Astrocyte (in vitro differentiated cells and primary cell): ENCODE data around the gene GIGYF1. TPM values are rescaled to one million over a fixed set of nuclear protein-coding genes. Genes with fewer than 3 reads are reported as not detected.
"Not testable (repeated sequence)": the region's sequence is repeated elsewhere in the genome, so short reads cannot be mapped to it uniquely, and the experiment has no call there.

Experiments
- DNase-seq: peaks from one replicate; pipeline ENCODE4 v3.0.0-alpha.2; 2010; ENCODE audit warnings: low read depth
- FAIRE-seq: peaks from 2 replicates; lab custom pipeline; 2011; peaks lifted over from hg19 to GRCh38; lab: Jason Lieb, UNC
- H2AFZ ChIP-seq: 2 replicates; pipeline ENCODE4 v1.6.0; 2012; ENCODE audit warnings: low read depth, low read length, inconsistent platforms
- H3K27ac ChIP-seq: 2 replicates; pipeline ENCODE4 v1.5.1; 2011; ENCODE audit warnings: low read depth, low read length, inconsistent platforms
- H3K27me3 ChIP-seq: 2 replicates; pipeline ENCODE4 v1.6.0; 2011; ENCODE audit warnings: low read length, inconsistent platforms; ENCODE audit not compliant: insufficient read depth
- H3K36me3 ChIP-seq: 2 replicates; pipeline ENCODE4 v1.5.1; 2011; ENCODE audit warnings: low read length, inconsistent platforms; ENCODE audit not compliant: insufficient read depth
- H3K4me1 ChIP-seq: 2 replicates; pipeline ENCODE4 v1.5.1; 2011; ENCODE audit warnings: low read length, inconsistent platforms; ENCODE audit not compliant: insufficient read depth
- H3K4me2 ChIP-seq: 2 replicates; pipeline ENCODE4 v1.6.0; 2012; ENCODE audit warnings: low read length, inconsistent platforms
- H3K4me3 ChIP-seq: 2 replicates; pipeline ENCODE4 v1.5.1; 2011; ENCODE audit warnings: low read depth, mild to moderate bottlenecking, low read length, inconsistent platforms; ENCODE audit not compliant: insufficient read depth
- H3K79me2 ChIP-seq: 2 replicates; pipeline ENCODE4 v1.6.0; 2012; ENCODE audit warnings: mild to moderate bottlenecking, low read length, inconsistent platforms; ENCODE audit not compliant: insufficient read depth
- H3K9ac ChIP-seq: 2 replicates; pipeline ENCODE4 v1.6.0; 2012; ENCODE audit warnings: mild to moderate bottlenecking, low read length, inconsistent platforms
- H3K9me3 ChIP-seq: 2 replicates; pipeline ENCODE4 v1.5.1; 2012; ENCODE audit warnings: low read depth, mild to moderate bottlenecking, low read length, inconsistent platforms; ENCODE audit not compliant: insufficient read depth
- H4K20me1 ChIP-seq: 2 replicates; pipeline ENCODE4 v1.6.0; 2012; ENCODE audit warnings: low read length, inconsistent platforms; ENCODE audit not compliant: insufficient read depth
- H3K27ac Mint-ChIP-seq: one replicate; pipeline ENCODE4 v1.8.0; 2021; ENCODE audit warnings: mild to moderate bottlenecking, mixed read lengths; ENCODE audit not compliant: unreplicated experiment
- H3K27me3 Mint-ChIP-seq: one replicate; pipeline ENCODE4 v1.8.0; 2021; ENCODE audit warnings: low read depth, mixed read lengths; ENCODE audit not compliant: unreplicated experiment
- H3K36me3 Mint-ChIP-seq: one replicate; pipeline ENCODE4 v1.8.0; 2021; ENCODE audit warnings: low read depth, mixed read lengths; ENCODE audit not compliant: unreplicated experiment
- H3K4me1 Mint-ChIP-seq: one replicate; pipeline ENCODE4 v1.8.0; 2021; ENCODE audit warnings: low read depth, mixed read lengths; ENCODE audit not compliant: unreplicated experiment
- H3K4me3 Mint-ChIP-seq: one replicate; pipeline ENCODE4 v1.8.0; 2021; ENCODE audit warnings: mild to moderate bottlenecking, moderate library complexity, mixed read lengths; ENCODE audit not compliant: unreplicated experiment
- H3K9me3 Mint-ChIP-seq: one replicate; pipeline ENCODE4 v1.8.0; 2021; ENCODE audit warnings: mild to moderate bottlenecking, mixed read lengths; ENCODE audit not compliant: unreplicated experiment
- CTCF ChIP-seq: IDR thresholded peaks from 2 replicates; pipeline ENCODE4 v1.5.1; 2011; ENCODE audit warnings: low read depth, mild to moderate bottlenecking, inconsistent platforms, low read length, moderate library complexity; ENCODE audit not compliant: insufficient read depth
- EZH2 ChIP-seq: IDR thresholded peaks from 2 replicates; pipeline ENCODE4 v1.6.1; 2012; ENCODE audit warnings: mild to moderate bottlenecking, low read length, inconsistent platforms; ENCODE audit not compliant: insufficient read depth
- total RNA-seq: library from RNA; stranded (reverse); gene quantifications from 2 replicates; pipeline ENCODE4 v1.2.1, GENCODE V29; 2021

GIGYF1 gene
- total RNA-seq, 1 donor from 2014 or later = 23.2 TPM

GRCh38 chr7:100705320-100705752, 11.3 kb upstream of the GIGYF1 start:
- Histone ChIP-seq H3K79me2 (peaks cover 24% of the 10 kb centered on the region), H3K27ac (peak overlapping the region; percentile 73), H4K20me1 (peaks cover 9% of the 10 kb centered on the region), H3K9me3 (no peaks in the 10 kb centered on the region), H3K27me3 (peaks cover 11% of the 10 kb centered on the region), H3K4me1 (peaks cover 8% of the 10 kb centered on the region), H3K4me2 (peak overlapping the region; percentile 93), H3K36me3 (peaks cover 6% of the 10 kb centered on the region), H2AFZ (peak overlapping the region; percentile 97), H3K9ac (peak overlapping the region; percentile 97), H3K4me3 (peak overlapping the region; percentile 85)
- DNase-seq = peak; percentile 39
- peaks cover 2% of the 10 kb centered on the region for H3K27me3 Mint-ChIP-seq
- H3K4me3 Mint-ChIP-seq = peak overlapping the region; percentile 97
- FAIRE-seq = no peak
- H3K27ac Mint-ChIP-seq = no peak overlapping the region
- H3K9me3 Mint-ChIP-seq = no peaks in the 10 kb centered on the region
- H3K4me1 Mint-ChIP-seq = no peaks in the 10 kb centered on the region
- no peaks in the 10 kb centered on the region for H3K36me3 Mint-ChIP-seq
- TF ChIP-seq CTCF = peak; percentile 73
- TF ChIP-seq EZH2 = no peak

- H3K27me3 Mint-ChIP-seq, FAIRE-seq, H3K4me2 ChIP-seq, H3K9me3 ChIP-seq, H4K20me1 ChIP-seq, H3K79me2 ChIP-seq, H3K4me1 Mint-ChIP-seq, H3K27ac ChIP-seq, H3K27ac Mint-ChIP-seq, H3K36me3 Mint-ChIP-seq, H3K36me3 ChIP-seq, H3K4me3 Mint-ChIP-seq, H3K9me3 Mint-ChIP-seq, H2AFZ ChIP-seq, H3K9ac ChIP-seq, H3K4me1 ChIP-seq, DNase-seq, H3K4me3 ChIP-seq: not testable (repeated sequence)
- H3K27me3 ChIP-seq = peaks cover 14% of the 10 kb centered on the region
Observed at GRCh38 chr7:100701089-100701488, 7.0 kb upstream of the GIGYF1 start.

- Mint-ChIP-seq H3K4me3 (no peak overlapping the region), H3K27ac (no peak overlapping the region)
- FAIRE-seq = no peak
Observed at GRCh38 chr7:100699018-100699417, 5.0 kb upstream of the GIGYF1 start.

More at GRCh38 chr7:100699018-100699417, 5.0 kb upstream of the GIGYF1 start:
- H3K9me3 Mint-ChIP-seq = no peaks in the 10 kb centered on the region
- Histone ChIP-seq H3K9me3 (no peaks in the 10 kb centered on the region), H3K36me3 (no peaks in the 10 kb centered on the region), H3K27me3 (peaks cover 14% of the 10 kb centered on the region), H3K4me1 (no peaks in the 10 kb centered on the region), H4K20me1 (no peaks in the 10 kb centered on the region), H3K79me2 (no peaks in the 10 kb centered on the region), H3K9ac (no peak overlapping the region), H3K4me2 (no peak overlapping the region), H2AFZ (no peak overlapping the region), H3K4me3 (no peak overlapping the region), H3K27ac (no peak overlapping the region)
- no peak for TF ChIP-seq EZH2
- TF ChIP-seq CTCF = no peak
- no peaks in the 10 kb centered on the region for H3K36me3 Mint-ChIP-seq
- peaks cover 11% of the 10 kb centered on the region for H3K27me3 Mint-ChIP-seq
- DNase-seq = no peak
- no peaks in the 10 kb centered on the region for H3K4me1 Mint-ChIP-seq
